Hepatocyte (in vitro differentiated cells): Measurements from ENCODE around the gene SUN2. TPM values are rescaled to one million over a fixed set of nuclear protein-coding genes. Genes with fewer than 3 reads are reported as not detected.

Source experiments
- DNase-seq: peaks from one replicate; pipeline ENCODE4 v3.0.0-alpha.2; 2016; ENCODE audit warnings: low spot score
- H2AFZ ChIP-seq: fragments of 200-600 bp; sonication (generic); 2 replicates; pipeline ENCODE4 v1.6.0; 2016; ENCODE audit warnings: antibody characterized with exemption, mild to moderate bottlenecking
- H3K27ac ChIP-seq: fragments of 200-600 bp; sonication (generic); 2 replicates; pipeline ENCODE4 v1.5.1; 2016; ENCODE audit warnings: mild to moderate bottlenecking
- H3K27me3 ChIP-seq: fragments of 200-600 bp; sonication (generic); 2 replicates; pipeline ENCODE4 v1.6.1; 2016
- H3K36me3 ChIP-seq: fragments of 200-600 bp; sonication (generic); replicated peaks from 2 replicates; pipeline ENCODE4 v1.5.1; 2016; ENCODE audit warnings: low read depth; ENCODE audit not compliant: insufficient read depth
- H3K4me1 ChIP-seq: fragments of 200-600 bp; sonication (generic); 2 replicates; pipeline ENCODE4 v1.5.1; 2016; ENCODE audit warnings: mild to moderate bottlenecking, moderate library complexity; ENCODE audit not compliant: insufficient read depth
- H3K4me2 ChIP-seq: fragments of 200-600 bp; sonication (generic); 2 replicates; pipeline ENCODE4 v1.6.0; 2016
- H3K4me3 ChIP-seq: fragments of 200-600 bp; sonication (generic); 2 replicates; pipeline ENCODE4 v1.5.1; 2016; ENCODE audit warnings: mild to moderate bottlenecking
- H3K79me2 ChIP-seq: fragments of 200-600 bp; sonication (generic); 2 replicates; pipeline ENCODE4 v1.6.0; 2017; ENCODE audit warnings: mild to moderate bottlenecking
- H3K9me2 ChIP-seq: fragments of 200-600 bp; sonication (generic); replicated peaks from 2 replicates; pipeline ENCODE4 v1.6.0; 2017; ENCODE audit warnings: mild to moderate bottlenecking; ENCODE audit not compliant: insufficient read depth
- H3K9me3 ChIP-seq: fragments of 200-600 bp; sonication (generic); 2 replicates; pipeline ENCODE4 v1.5.1; 2016; ENCODE audit warnings: low read depth, mild to moderate bottlenecking
- H4K20me1 ChIP-seq: fragments of 200-600 bp; sonication (generic); 2 replicates; pipeline ENCODE4 v1.6.0; 2016; ENCODE audit warnings: mild to moderate bottlenecking; ENCODE audit not compliant: insufficient read depth, poor library complexity, severe bottlenecking
- CTCF ChIP-seq: fragments of 200-600 bp; sonication (generic); IDR thresholded peaks from 2 replicates; pipeline ENCODE4 v1.5.1; 2016; ENCODE audit warnings: antibody characterized with exemption, mild to moderate bottlenecking; ENCODE audit not compliant: poor library complexity
- EZH2 ChIP-seq: fragments of 200-600 bp; sonication (generic); IDR thresholded peaks from 2 replicates; pipeline ENCODE4 v1.6.1; 2016; ENCODE audit warnings: antibody characterized with exemption, mild to moderate bottlenecking, borderline replicate concordance
- EZH2phosphoT487 ChIP-seq: fragments of 200-600 bp; sonication (generic); IDR thresholded peaks from one replicate; pipeline ENCODE4 v1.6.1; 2018; ENCODE audit warnings: antibody characterized with exemption, mild to moderate bottlenecking, low read depth, moderate library complexity; ENCODE audit not compliant: unreplicated experiment, severe bottlenecking
- WGBS: methylation state at CpG from one replicate; pipeline ENCODE4 v1.1.6; 2016; ENCODE audit warnings: low lambda C conversion rate; ENCODE audit errors: missing lambda C conversion rate; 5-methylcytosine and 5-hydroxymethylcytosine counted together
- polyA plus RNA-seq: library from polyadenylated mRNA; unstranded; fragments of >200 nt; fragmentation: Nextera tagmentation; extraction: Ambion mirVana; gene quantifications from 2 replicates; pipeline ENCODE4 v1.2.1, GENCODE V29; 2016
- total RNA-seq: library from RNA; depleted of rRNA; stranded (reverse); fragments of >200 nt; gene quantifications from 2 replicates; pipeline ENCODE4 v1.2.3, GENCODE V29; 2014

Gene SUN2
- total and polyA plus RNA-seq, 2 experiments from 2014 or later, result 56.1 to 70.8 TPM

- H3K27ac ChIP-seq, result peak overlapping the region; percentile 83
- no peaks in the 10 kb centered on the region for H3K36me3 ChIP-seq
- H3K4me2 ChIP-seq, result peak overlapping the region; percentile 90
- H3K79me2 ChIP-seq, result peaks cover 61% of the 10 kb centered on the region
- peaks cover 18% of the 10 kb centered on the region for H3K4me1 ChIP-seq
- H3K4me3 ChIP-seq, result peak overlapping the region; percentile 23
- no peaks in the 10 kb centered on the region for H3K9me3 ChIP-seq
- WGBS, result 18% methylated on average over 2 of the region's 2 CpGs
- H4K20me1 ChIP-seq, result peaks cover 58% of the 10 kb centered on the region
- peak; percentile 56 for DNase-seq
- H3K9me2 ChIP-seq, result no peaks in the 10 kb centered on the region
- H2AFZ ChIP-seq, result no peak overlapping the region
- TF ChIP-seq EZH2 (no peak), EZH2phosphoT487 (no peak), CTCF (no peak)
- H3K27me3 ChIP-seq, result no peaks in the 10 kb centered on the region
These were observed 48.5 kb downstream of the SUN2 start for GRCh38 chr22:38707346-38707745.

GRCh38 chr22:38706901-38707195, 49.0 kb downstream of the SUN2 start:
- Histone ChIP-seq H3K79me2 (peaks cover 56% of the 10 kb centered on the region), H3K27me3 (no peaks in the 10 kb centered on the region), H3K4me1 (peaks cover 18% of the 10 kb centered on the region), H3K4me2 (peak overlapping the region; percentile 90), H3K36me3 (no peaks in the 10 kb centered on the region), H2AFZ (peak overlapping the region; percentile 43), H4K20me1 (peaks cover 53% of the 10 kb centered on the region), H3K4me3 (peak overlapping the region; percentile 23), H3K9me3 (no peaks in the 10 kb centered on the region), H3K27ac (peak overlapping the region; percentile 83), H3K9me2 (no peaks in the 10 kb centered on the region)
- 8% methylated on average over 4 of the region's 4 CpGs for WGBS
- TF ChIP-seq CTCF (no peak), EZH2 (no peak), EZH2phosphoT487 (no peak)
- no peak for DNase-seq

GRCh38 chr22:38706101-38706900, 49.5 kb downstream of the SUN2 start:
- Histone ChIP-seq H3K27ac (peak overlapping the region; percentile 83), H3K4me2 (peak overlapping the region; percentile 90), H3K4me1 (peaks cover 22% of the 10 kb centered on the region), H3K4me3 (peak overlapping the region; percentile 23), H3K36me3 (no peaks in the 10 kb centered on the region), H2AFZ (peak overlapping the region; percentile 43), H3K79me2 (peaks cover 50% of the 10 kb centered on the region), H4K20me1 (peaks cover 47% of the 10 kb centered on the region), H3K9me3 (no peaks in the 10 kb centered on the region), H3K9me2 (no peaks in the 10 kb centered on the region), H3K27me3 (no peaks in the 10 kb centered on the region)
- TF ChIP-seq CTCF (no peak), EZH2phosphoT487 (no peak), EZH2 (no peak)
- WGBS, result 1% methylated on average over 39 of the region's 80 CpGs
- peak; percentile 62 for DNase-seq
